H1 (cell line): ENCODE results near the gene POLG. TPM values are rescaled to one million over a fixed set of nuclear protein-coding genes. Genes with fewer than 3 reads are reported as not detected.

Experiments used
- E2F6 ChIP-seq: IDR thresholded peaks from 2 replicates; pipeline ENCODE4 v1.6.1; 2012; ENCODE audit warnings: inconsistent platforms
- KDM4A ChIP-seq: IDR thresholded peaks from one replicate; pipeline ENCODE4 v1.7.1; 2012; ENCODE audit warnings: low read depth, mild to moderate bottlenecking, moderate library complexity, low read length, inconsistent platforms; ENCODE audit not compliant: severe bottlenecking
- SAP30 ChIP-seq: fragments of 300-600 bp; sonication (generic); IDR thresholded peaks from 2 replicates; pipeline ENCODE4 v1.7.1; 2012; ENCODE audit warnings: low read length, moderate library complexity, mild to moderate bottlenecking, inconsistent platforms; ENCODE audit not compliant: insufficient read depth, insufficient replicate concordance
- polyA plus RNA-seq, 7 experiments: library from polyadenylated mRNA; depleted of rRNA in 3 of 7; stranded (reverse) in 5 of 7; unstranded in 2 of 7; fragments of >200 nt in 5 of 7; fragments of 200-250 nt in 2 of 7; gene quantifications; 1 replicate in 5 of 7; 2 replicates in 1 of 7; 4 replicates in 1 of 7; pipeline versions ENCODE4 v1.2.1 to v1.2.3, GENCODE V29; 2011 to 2013; ENCODE audit warnings: missing spikeins in 2 of 7, mixed read lengths in 2 of 7
- total RNA-seq: library from RNA; stranded (reverse); fragmentation: NEBNext Ultra II Directional; extraction: Animal tissue kit (Norgen Biotek cat#: 25700); gene quantifications from 2 replicates; pipeline ENCODE4 v1.2.1, GENCODE V29; 2021

POLG gene
- total and polyA plus RNA-seq, 2 of the 8 experiments (the other 6 are each of a cell fraction or from before 2014, with no cell fraction given), result 14.8 to 52.3 TPM

GRCh38 chr15:89322822-89323221 is 11.8 kb downstream of the POLG start (continued):
- TF ChIP-seq SAP30 (no peak), KDM4A (no peak), E2F6 (no peak)
- TF ChIP-seq, all 59 proteins: peak for 0
